Measurements from ENCODE around the gene WSCD2. TPM values are rescaled to one million over a fixed set of nuclear protein-coding genes. Genes with fewer than 3 reads are reported as not detected.
"Not testable (repeated sequence)": the region's sequence is repeated elsewhere in the genome, so short reads cannot be mapped to it uniquely, and the experiment has no call there.

The WSCD2 gene
- total and polyA plus RNA-seq, 5 donors: 0.39 to 5.4 (median 0.51) TPM

DNA sequence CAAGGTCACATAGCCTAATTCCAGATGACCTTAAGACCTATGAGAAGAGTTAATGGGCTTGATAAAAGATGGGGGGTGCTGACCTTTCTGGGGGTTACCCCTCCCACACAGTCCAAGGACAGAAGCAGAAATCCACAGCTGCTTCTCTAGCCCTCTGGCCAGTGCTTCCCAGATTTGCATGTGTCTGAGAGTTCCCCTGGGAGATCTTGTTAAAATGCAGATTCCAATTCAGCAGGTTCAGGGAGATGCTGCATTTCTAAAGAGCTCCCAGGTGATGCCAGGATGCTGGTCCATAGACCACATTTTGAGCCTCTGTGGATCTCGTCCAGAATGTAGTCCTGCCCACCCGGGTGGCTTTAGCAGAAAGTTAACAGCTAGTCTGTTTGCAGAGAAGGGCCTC is 82.1 kb downstream of the WSCD2 start:
- 22% methylated on average over 2 of the region's 2 CpGs for WGBS
- no peaks in the 10 kb centered on the region for H3K9me3 ChIP-seq (ENCODE audit: control insufficient read depth, low read length)
- ATAC-seq: no peak
- no peak for DNase-seq
- intact Hi-C loops (cut with DNase I): no loop called here
- H3K4me3 ChIP-seq (ENCODE audit: low read length): no peak overlapping the region
- no peaks in the 10 kb centered on the region for H3K4me1 ChIP-seq (ENCODE audit: control insufficient read depth, insufficient read depth, low read length)
- no peak overlapping the region for H3K27ac ChIP-seq (ENCODE audit: low read length)
- H3K27me3 ChIP-seq (ENCODE audit: control insufficient read depth, insufficient read depth): no peaks in the 10 kb centered on the region

DNA sequence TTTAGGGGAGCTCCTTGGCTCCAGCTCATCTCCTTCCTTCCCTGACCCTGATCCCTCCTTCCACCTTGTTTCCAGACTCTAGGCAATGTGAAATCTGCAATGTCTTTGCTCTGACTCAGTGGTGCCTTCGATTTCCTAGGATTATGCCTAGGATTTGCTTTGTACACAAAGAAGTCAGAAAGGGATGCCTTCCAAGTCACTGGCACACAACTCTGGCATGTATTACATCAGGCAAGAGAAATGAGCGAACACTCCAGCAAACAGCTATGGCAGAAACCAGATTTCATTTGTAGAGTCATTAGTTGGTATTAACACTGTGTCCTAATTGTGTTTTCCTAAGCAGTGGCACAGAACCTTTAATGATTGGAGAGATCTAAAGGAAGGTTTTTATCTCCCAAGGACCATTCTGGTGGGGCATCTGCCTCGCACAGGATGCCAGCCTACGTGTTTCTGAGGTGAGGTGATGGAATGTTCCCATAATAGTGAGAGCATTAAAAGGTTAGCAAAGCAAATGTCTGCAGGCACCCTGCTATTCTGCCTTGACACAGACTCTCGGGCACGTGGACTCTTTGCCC is 84.9 kb downstream of the WSCD2 start:
- Histone ChIP-seq H3K4me1 (ENCODE audit: control insufficient read depth, insufficient read depth, low read length) (no peaks in the 10 kb centered on the region), H3K27me3 (ENCODE audit: control insufficient read depth, insufficient read depth) (no peaks in the 10 kb centered on the region), H3K4me3 (ENCODE audit: low read length) (no peak overlapping the region), H3K27ac (ENCODE audit: low read length) (no peak overlapping the region), H3K9me3 (ENCODE audit: control insufficient read depth, low read length) (no peaks in the 10 kb centered on the region)
- no peak for DNase-seq
- no peak for ATAC-seq
- intact Hi-C loops (cut with DNase I): no loop called here
- WGBS: 65% methylated on average over 6 of the region's 6 CpGs

- Histone ChIP-seq H3K4me1 (ENCODE audit: control insufficient read depth, insufficient read depth, low read length) (no peaks in the 10 kb centered on the region), H3K9me3 (ENCODE audit: control insufficient read depth, low read length) (no peaks in the 10 kb centered on the region), H3K27ac (ENCODE audit: low read length) (no peak overlapping the region), H3K4me3 (ENCODE audit: low read length) (no peak overlapping the region), H3K27me3 (ENCODE audit: control insufficient read depth, insufficient read depth) (no peaks in the 10 kb centered on the region)
- ATAC-seq: no peak
- DNase-seq: peak; percentile 40 to 74 (median 62)
- WGBS: 35% methylated on average over 4 of the region's 4 CpGs
- intact Hi-C loops (cut with DNase I): no loop called here
These were observed 85.4 kb downstream of the WSCD2 start for GRCh38 chr12:108214486-108214885.

GRCh38 chr12:108215458-108215857 is 86.4 kb downstream of the WSCD2 start:
- DNase-seq (no peak), ATAC-seq (no peak)
- no peak overlapping the region for H3K4me3 ChIP-seq (ENCODE audit: low read length)
- intact Hi-C loops (cut with DNase I): no loop called here
- 81% methylated on average over 3 of the region's 3 CpGs for WGBS
- no peaks in the 10 kb centered on the region for H3K9me3 ChIP-seq (ENCODE audit: control insufficient read depth, low read length)
- no peaks in the 10 kb centered on the region for H3K4me1 ChIP-seq (ENCODE audit: control insufficient read depth, insufficient read depth, low read length)
- no peak overlapping the region for H3K27ac ChIP-seq (ENCODE audit: low read length)
- no peaks in the 10 kb centered on the region for H3K27me3 ChIP-seq (ENCODE audit: control insufficient read depth, insufficient read depth)

DNA sequence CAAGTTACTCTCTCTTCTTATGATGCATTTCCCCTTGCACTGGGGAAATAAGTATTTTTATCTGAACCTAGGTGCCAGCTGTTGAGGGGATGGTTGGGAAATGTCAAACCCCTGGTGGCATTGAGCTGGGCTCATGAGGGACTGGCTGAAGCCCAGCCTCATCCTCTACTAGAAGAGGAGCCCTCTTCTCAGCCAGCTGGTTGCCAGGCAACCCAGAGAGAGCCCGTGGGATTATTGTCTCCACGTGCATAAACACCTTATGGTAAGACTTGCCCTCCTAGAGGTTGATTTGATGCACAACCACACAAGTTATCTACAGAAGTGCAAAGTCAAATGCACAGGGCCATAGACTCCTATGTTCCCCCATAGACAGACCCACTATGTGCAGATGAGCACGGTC is 89.8 kb downstream of the WSCD2 start:
- Histone ChIP-seq H3K27me3 (ENCODE audit: control insufficient read depth, insufficient read depth) (no peaks in the 10 kb centered on the region), H3K4me1 (ENCODE audit: control insufficient read depth, insufficient read depth, low read length) (no peaks in the 10 kb centered on the region), H3K4me3 (ENCODE audit: low read length) (no peak overlapping the region), H3K9me3 (ENCODE audit: control insufficient read depth, low read length) (no peaks in the 10 kb centered on the region), H3K27ac (ENCODE audit: low read length) (no peak overlapping the region)
- intact Hi-C loops (cut with DNase I): no loop called here
- DNase-seq: no peak
- ATAC-seq: no peak
- 52% methylated on average over 3 of the region's 3 CpGs for WGBS

- H3K27me3 ChIP-seq (ENCODE audit: control insufficient read depth, insufficient read depth); intact Hi-C loops (cut with DNase I); H3K9me3 ChIP-seq (ENCODE audit: control insufficient read depth, low read length); H3K27ac ChIP-seq (ENCODE audit: low read length); H3K4me3 ChIP-seq (ENCODE audit: low read length); DNase-seq; ATAC-seq; H3K4me1 ChIP-seq (ENCODE audit: control insufficient read depth, insufficient read depth, low read length): not testable (repeated sequence)
- 45% methylated on average over 2 of the region's 2 CpGs for WGBS
These were observed 96.0 kb downstream of the WSCD2 start for GRCh38 chr12:108225101-108225500.

DNA sequence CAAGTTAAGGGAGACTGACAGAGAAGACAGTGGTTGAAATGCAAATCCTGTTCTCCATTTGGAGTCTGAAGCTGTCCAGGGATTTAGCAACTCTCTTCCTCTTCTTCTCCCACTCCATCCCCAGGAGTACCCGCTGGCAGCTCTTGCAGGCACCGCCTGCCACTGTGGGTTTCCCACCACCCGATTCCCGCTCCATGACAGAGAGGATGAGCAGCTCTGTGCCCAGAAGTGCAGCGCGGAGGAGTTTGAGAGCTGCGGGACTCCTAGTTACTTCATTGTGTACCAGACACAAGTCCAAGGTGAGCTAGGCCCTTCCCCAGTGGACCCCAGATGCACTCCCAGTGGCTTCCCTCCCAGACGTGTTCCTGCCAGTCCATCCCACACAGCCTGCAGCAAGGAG is 97.8 kb downstream of the WSCD2 start:
- no peak for ATAC-seq
- H3K27me3 ChIP-seq (ENCODE audit: control insufficient read depth, insufficient read depth): no peaks in the 10 kb centered on the region
- no peak for DNase-seq
- H3K4me1 ChIP-seq (ENCODE audit: control insufficient read depth, insufficient read depth, low read length): no peaks in the 10 kb centered on the region
- H3K27ac ChIP-seq (ENCODE audit: low read length): no peak overlapping the region
- no peak overlapping the region for H3K4me3 ChIP-seq (ENCODE audit: low read length)
- H3K9me3 ChIP-seq (ENCODE audit: control insufficient read depth, low read length): no peaks in the 10 kb centered on the region
- 82% methylated on average over 8 of the region's 8 CpGs for WGBS
- intact Hi-C loops (cut with DNase I): no loop called here

DNA sequence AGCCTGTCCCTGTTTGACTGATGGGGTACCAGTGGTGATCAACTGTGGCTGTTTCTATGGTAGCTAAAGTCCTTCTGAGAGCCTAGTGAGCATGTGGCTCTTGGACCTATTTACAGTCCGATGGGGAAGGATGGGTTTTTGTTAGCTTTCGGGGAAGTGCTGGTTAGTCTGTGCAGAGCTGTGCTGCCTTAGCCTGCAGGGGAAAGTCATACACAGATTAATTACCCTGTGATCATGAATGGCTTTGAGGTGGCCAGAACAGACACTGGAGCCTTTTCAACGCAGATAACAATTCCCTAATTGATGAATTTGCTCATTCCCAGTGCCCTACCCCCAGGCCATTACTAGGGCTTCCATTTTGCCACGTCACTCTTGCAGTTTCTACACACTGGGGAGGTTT is 99.7 kb downstream of the WSCD2 start:
- H3K9me3 ChIP-seq (ENCODE audit: control insufficient read depth, low read length): no peaks in the 10 kb centered on the region
- no peaks in the 10 kb centered on the region for H3K4me1 ChIP-seq (ENCODE audit: control insufficient read depth, insufficient read depth, low read length)
- no peak for DNase-seq
- no peak overlapping the region for H3K27ac ChIP-seq (ENCODE audit: low read length)
- ATAC-seq: no peak
- intact Hi-C loops (cut with DNase I): no loop called here
- H3K27me3 ChIP-seq (ENCODE audit: control insufficient read depth, insufficient read depth): no peaks in the 10 kb centered on the region
- 53% methylated on average over 4 of the region's 4 CpGs for WGBS
- no peak overlapping the region for H3K4me3 ChIP-seq (ENCODE audit: low read length)

DNA sequence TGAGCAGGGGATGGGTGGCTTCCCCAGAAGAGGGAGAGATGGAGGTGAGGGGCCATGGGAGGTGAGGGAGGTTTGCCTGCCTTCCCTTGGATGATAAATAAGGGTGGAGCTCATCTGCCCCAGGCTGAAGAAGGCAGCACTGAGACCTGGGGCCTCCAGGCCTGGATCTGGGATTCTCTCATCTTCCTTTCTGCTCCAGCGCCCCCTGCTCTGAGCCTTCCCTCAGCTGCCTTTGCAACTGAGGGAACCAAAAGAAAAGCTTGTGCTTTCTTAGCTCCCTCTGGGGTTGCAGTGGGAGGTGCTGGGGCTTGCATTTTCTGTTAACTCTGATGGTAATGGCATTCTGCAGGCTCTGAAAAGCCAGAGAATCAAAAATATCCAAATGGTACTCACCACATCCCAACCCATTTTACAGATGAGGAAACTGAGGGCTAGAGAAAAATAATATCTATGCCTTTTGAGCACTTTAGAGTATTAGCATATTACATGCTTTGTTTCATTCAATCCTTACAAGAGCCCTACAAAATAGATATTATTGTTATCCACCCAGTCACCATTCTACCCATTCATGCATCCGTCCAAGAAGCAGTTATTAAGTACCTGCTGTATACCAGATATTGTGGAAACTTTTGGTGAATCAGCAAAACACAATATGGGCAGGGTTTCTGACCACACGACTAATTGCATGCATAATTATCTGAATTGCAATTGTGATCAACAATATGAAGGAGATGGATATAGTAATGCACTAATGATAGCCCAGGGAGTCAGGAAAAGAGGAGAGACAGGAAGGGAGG is 102.2 kb downstream of the WSCD2 start:
- ATAC-seq: no peak
- DNase-seq: no peak
- no peaks in the 10 kb centered on the region for H3K27me3 ChIP-seq (ENCODE audit: control insufficient read depth, insufficient read depth)
- intact Hi-C loops (cut with DNase I): no loop called here
- H3K4me1 ChIP-seq (ENCODE audit: control insufficient read depth, insufficient read depth, low read length): no peaks in the 10 kb centered on the region
- H3K9me3 ChIP-seq (ENCODE audit: control insufficient read depth, low read length): no peaks in the 10 kb centered on the region
- H3K4me3 ChIP-seq (ENCODE audit: low read length): no peak overlapping the region
- H3K27ac ChIP-seq (ENCODE audit: low read length): no peak overlapping the region
- WGBS: 28% methylated on average over 3 of the region's 3 CpGs

DNA sequence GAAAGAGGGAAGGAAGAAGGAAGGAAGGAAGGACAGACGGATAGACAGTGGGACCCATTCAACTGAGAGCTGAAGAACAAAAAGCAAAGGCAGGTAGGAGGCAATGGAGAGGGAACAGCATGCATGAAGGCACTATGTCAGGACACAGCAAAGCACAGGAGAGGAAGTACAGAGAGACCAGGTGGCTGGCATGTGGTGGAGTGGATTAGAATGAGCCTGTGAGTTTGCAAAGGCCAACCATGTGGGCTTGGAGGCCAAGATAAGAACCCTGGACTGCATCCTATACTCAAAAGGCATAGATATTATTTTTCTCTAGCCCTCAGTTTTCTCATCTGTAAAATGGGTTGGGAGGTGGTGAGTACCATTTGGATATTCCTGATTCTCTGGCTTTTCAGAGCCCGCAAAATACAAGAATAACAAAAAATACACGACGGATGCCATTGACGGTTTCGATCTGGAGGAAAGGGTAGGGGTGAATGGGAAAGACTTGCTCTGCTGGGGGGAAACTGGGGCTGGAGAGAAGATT is 102.9 kb downstream of the WSCD2 start:
- H3K4me1 ChIP-seq (ENCODE audit: control insufficient read depth, insufficient read depth, low read length): no peaks in the 10 kb centered on the region
- ATAC-seq (no peak), DNase-seq (no peak)
- WGBS: 88% methylated on average over 6 of the region's 6 CpGs
- H3K27ac ChIP-seq (ENCODE audit: low read length): no peak overlapping the region
- intact Hi-C loops (cut with DNase I): no loop called here
- no peak overlapping the region for H3K4me3 ChIP-seq (ENCODE audit: low read length)
- no peaks in the 10 kb centered on the region for H3K27me3 ChIP-seq (ENCODE audit: control insufficient read depth, insufficient read depth)
- no peaks in the 10 kb centered on the region for H3K9me3 ChIP-seq (ENCODE audit: control insufficient read depth, low read length)

GRCh38 chr12:108232565-108232964 is 103.5 kb downstream of the WSCD2 start:
- Histone ChIP-seq H3K9me3 (ENCODE audit: control insufficient read depth, low read length) (no peaks in the 10 kb centered on the region), H3K27me3 (ENCODE audit: control insufficient read depth, insufficient read depth) (no peaks in the 10 kb centered on the region), H3K4me3 (ENCODE audit: low read length) (no peak overlapping the region), H3K4me1 (ENCODE audit: control insufficient read depth, insufficient read depth, low read length) (no peaks in the 10 kb centered on the region), H3K27ac (ENCODE audit: low read length) (no peak overlapping the region)
- 74% methylated on average over 6 of the region's 6 CpGs for WGBS
- DNase-seq (no peak), ATAC-seq (no peak)
- intact Hi-C loops (cut with DNase I): no loop called here
